Panc1 (cell line): ENCODE measurements around the gene SYNDIG1L. TPM values are rescaled to one million over a fixed set of nuclear protein-coding genes. Genes with fewer than 3 reads are reported as not detected.

Experiments
- ATAC-seq: fragments of 200-7000 bp; cut with Tn5 transposase; 2 replicates; pipeline ENCODE4 v1.9.1; 2020; ENCODE audit warnings: mild to moderate bottlenecking, moderate library complexity
- BruUV-seq: library from RNA; stranded (reverse); fragments of 400-500 nt; replicated peaks from 2 replicates; lab custom pipeline; 2021; lab: Mats Ljungman, UMichigan
- CTCF ChIA-PET: fragments of 300-600 bp; sonication (Branson Sonifier 250); formaldehyde crosslinking; loops from one replicate; lab custom pipeline; 2022; ENCODE audit warnings: antibody characterized with exemption; lab: Charles Lee
- POLR2A ChIA-PET: fragments of 300-600 bp; sonication (Branson Sonifier 250); formaldehyde crosslinking; loops from one replicate; lab custom pipeline; 2022; ENCODE audit warnings: antibody characterized with exemption; lab: Charles Lee
- DNase-seq: peaks from one replicate; pipeline ENCODE4 v3.0.0-alpha.2; 2010; ENCODE audit warnings: low read depth, low spot score
- H3K27ac ChIP-seq: 2 replicates; pipeline ENCODE4 v1.5.1; 2011; ENCODE audit warnings: mild to moderate bottlenecking, low read length, inconsistent platforms
- H3K27me3 ChIP-seq: fragments of 200-500 bp; sonication (Bioruptor generic); 2 replicates; pipeline ENCODE4 v1.6.0; 2014; ENCODE audit warnings: low read length, inconsistent platforms; ENCODE audit not compliant: control insufficient read depth, insufficient read depth
- H3K36me3 ChIP-seq: fragments of 200-500 bp; sonication (Bioruptor generic); 2 replicates; pipeline ENCODE4 v1.5.1; 2014; ENCODE audit warnings: inconsistent platforms, mild to moderate bottlenecking, low read length, moderate library complexity; ENCODE audit not compliant: control insufficient read depth, insufficient read depth
- H3K4me1 ChIP-seq: 2 replicates; pipeline ENCODE4 v1.5.1; 2011; ENCODE audit warnings: inconsistent platforms, mild to moderate bottlenecking, low read length, moderate library complexity; ENCODE audit not compliant: control insufficient read depth, insufficient read depth
- H3K4me3 ChIP-seq, 2 experiments: 2 replicates each; pipeline ENCODE4 v1.5.1; 2011 to 2012; ENCODE audit warnings: low read depth in 2 of 2, low read length in 2 of 2, mild to moderate bottlenecking in 2 of 2, inconsistent platforms in 1 of 2, moderate library complexity in 1 of 2
- H3K9me3 ChIP-seq: fragments of 200-500 bp; sonication (Bioruptor generic); 2 replicates; pipeline ENCODE4 v1.5.1; 2014; ENCODE audit warnings: low read depth, mild to moderate bottlenecking, inconsistent platforms, low read length, moderate library complexity; ENCODE audit not compliant: control insufficient read depth, insufficient read depth
- CTCF ChIP-seq: fragments of 450-650 bp; IDR thresholded peaks from 2 replicates; pipeline ENCODE4 v1.5.1; 2017; ENCODE audit warnings: mild to moderate bottlenecking
- POLR2AphosphoS5 ChIP-seq: IDR thresholded peaks from 2 replicates; pipeline ENCODE4 v1.6.1; 2012; ENCODE audit warnings: mild to moderate bottlenecking, low read depth, low read length, moderate library complexity
- REST ChIP-seq, 2 experiments: IDR thresholded peaks; 2 replicates each; pipeline ENCODE4 v1.6.1; 2011 to 2012; ENCODE audit warnings: low read depth in 2 of 2, control low read depth in 1 of 2, low read length in 1 of 2, mild to moderate bottlenecking in 1 of 2, moderate library complexity in 1 of 2; ENCODE audit not compliant: insufficient read depth in 1 of 2
- SIN3A ChIP-seq: IDR thresholded peaks from 2 replicates; pipeline ENCODE4 v1.6.1; 2012; ENCODE audit warnings: low read depth, mild to moderate bottlenecking, low read length, moderate library complexity, borderline replicate concordance; ENCODE audit not compliant: insufficient read depth
- TCF7L2 ChIP-seq: IDR thresholded peaks from 2 replicates; pipeline ENCODE4 v1.6.1; 2011; ENCODE audit warnings: mild to moderate bottlenecking, low read depth, low read length, inconsistent platforms
- in situ Hi-C: cut with HindIII; loops from 2 replicates; pipeline ENCODE4 v1.10.0; 2016; ENCODE audit warnings: low sequenced_read_pairs, low pct_unique_long_range_greater_than_20kb
- intact Hi-C: fragments of 100-400 bp; cut with micrococcal nuclease; formaldehyde crosslinking; loops from one replicate; pipeline ENCODE4 v1.10.0; 2022; ENCODE audit not compliant: unreplicated experiment
- total RNA-seq: library from RNA; stranded (reverse); gene quantifications from one replicate; pipeline ENCODE4 v1.2.1, GENCODE V29; 2021; ENCODE audit not compliant: unreplicated experiment

Gene SYNDIG1L
- total RNA-seq, 1 experiment from 2014 or later = not detected

- ChIA-PET CTCF (no interaction called here), POLR2A (no interaction called here)
- intact Hi-C loops = no loop called here
- in situ Hi-C loops = no loop called here
- no peaks in the 10 kb centered on the region for H3K27me3 ChIP-seq
- H3K27ac ChIP-seq = no peak overlapping the region
- H3K4me1 ChIP-seq = no peaks in the 10 kb centered on the region
- no peak for DNase-seq
- ATAC-seq = no peak
- H3K4me3 ChIP-seq = no peak overlapping the region
- no peaks in the 10 kb centered on the region for H3K9me3 ChIP-seq
- TF ChIP-seq SIN3A = no peak
- H3K36me3 ChIP-seq = no peaks in the 10 kb centered on the region
- no TSS peak for BruUV-seq
These were observed 43.8 kb upstream of the SYNDIG1L start for GRCh38 chr14:74469548-74470518.

- BruUV-seq = no TSS peak
- H3K27ac ChIP-seq = no peak overlapping the region
- intact Hi-C loops (no loop called here), in situ Hi-C loops (no loop called here)
- H3K4me1 ChIP-seq = no peaks in the 10 kb centered on the region
- ATAC-seq = no peak
- H3K36me3 ChIP-seq = no peaks in the 10 kb centered on the region
- no peak for TF ChIP-seq SIN3A
- TF ChIP-seq CTCF = no peak
- TF ChIP-seq REST (IDR thresholded peaks at IDR 0.05; ENCODE audit: insufficient read depth in 1 of 2, low read depth in 2 of 2, low read length in 1 of 2) = no peak
- TF ChIP-seq POLR2AphosphoS5 = no peak
- no peak for TF ChIP-seq TCF7L2
- DNase-seq = no peak
- H3K4me3 ChIP-seq = no peak overlapping the region
- no peaks in the 10 kb centered on the region for H3K27me3 ChIP-seq
- POLR2A ChIA-PET = no interaction called here
- CTCF ChIA-PET = no interaction called here
- no peaks in the 10 kb centered on the region for H3K9me3 ChIP-seq
These were observed 42.5 kb upstream of the SYNDIG1L start for GRCh38 chr14:74468513-74468912.

GRCh38 chr14:74465335-74465734, 39.3 kb upstream of the SYNDIG1L start:
- Histone ChIP-seq H3K27me3 (no peaks in the 10 kb centered on the region), H3K27ac (no peak overlapping the region), H3K36me3 (no peaks in the 10 kb centered on the region), H3K9me3 (no peaks in the 10 kb centered on the region), H3K4me3 (no peak overlapping the region), H3K4me1 (no peaks in the 10 kb centered on the region)
- ChIA-PET POLR2A (interaction anchor here (0.8 kb wide), 1 partner anchor 28 kb away, joined by 4 read pairs; the partner anchor contains the start of genes ISCA2 and NPC2), CTCF (no interaction called here)
- BruUV-seq = no TSS peak
- DNase-seq = no peak
- no peak for ATAC-seq
- TF ChIP-seq CTCF = no peak
- no peak for TF ChIP-seq TCF7L2
- no peak for TF ChIP-seq REST (IDR thresholded peaks at IDR 0.05; ENCODE audit: insufficient read depth in 1 of 2, low read depth in 2 of 2, low read length in 1 of 2)
- no peak for TF ChIP-seq SIN3A
- no peak for TF ChIP-seq POLR2AphosphoS5
- intact Hi-C loops (no loop called here), in situ Hi-C loops (no loop called here)
